GM19395 (cell line): Measurements from ENCODE around the gene RMC1.

ENCODE experiments used
- ATAC-seq: cut with Tn5 transposase; IDR thresholded peaks from one replicate; pipeline ENCODE4 v1.9.1; 2021; ENCODE audit warnings: mild to moderate bottlenecking, moderate library complexity; ENCODE audit not compliant: unreplicated experiment

The RMC1 gene

GRCh38 chr18:23580677-23581367, 77.5 kb downstream of the RMC1 start:
- ATAC-seq = no peak
